A549 (cell line): ENCODE measurements around the gene RET. TPM values are rescaled to one million over a fixed set of nuclear protein-coding genes. Genes with fewer than 3 reads are reported as not detected.

Experiments used
- ATAC-seq, 2 experiments: fragments of 200-7000 bp in 1 of 2; fragments of >200 bp in 1 of 2; cut with Nextera tagmentation in 1 of 2; cut with Tn5 transposase in 1 of 2; 3 replicates each; pipeline versions ENCODE4 v1.8.0 to v1.9.1; 2018 to 2020; ENCODE audit warnings: mild to moderate bottlenecking in 1 of 2, moderate library complexity in 1 of 2
- CTCF ChIA-PET: fragments of 300-600 bp; sonication (Branson Sonifier 250); formaldehyde crosslinking; extraction: SDS; loops from one replicate; lab custom pipeline; 2021; ENCODE audit warnings: antibody characterized with exemption, inconsistent platforms; lab: Yijun Ruan, JAX
- POLR2A ChIA-PET: fragments of 350-600 bp; formaldehyde crosslinking; extraction: SDS; loops from one replicate; lab custom pipeline; 2021; ENCODE audit warnings: antibody characterized with exemption, inconsistent platforms; lab: Yijun Ruan, JAX
- DNase-seq, 2 experiments: peaks; one replicate each; pipeline versions ENCODE4 v3.0.0 to v3.0.0-alpha.2; 2011 to 2016; ENCODE audit warnings: low read depth in 1 of 2, low spot score in 1 of 2
- FAIRE-seq: peaks from 2 replicates; lab custom pipeline; 2011; peaks lifted over from hg19 to GRCh38; lab: Jason Lieb, UNC
- H3K27ac ChIP-seq, 2 experiments: fragments of >200 bp; sonication (Bioruptor Twin); formaldehyde crosslinking; 3 replicates each; pipeline ENCODE4 v1.5.1; 2016 to 2017
- H3K4me1 ChIP-seq: fragments of >200 bp; sonication (Bioruptor Twin); formaldehyde crosslinking; 3 replicates; pipeline ENCODE4 v1.6.1; 2016
- H3K4me2 ChIP-seq: fragments of >200 bp; sonication (Bioruptor Twin); formaldehyde crosslinking; 3 replicates; pipeline ENCODE4 v1.6.1; 2016
- H3K4me3 ChIP-seq: fragments of >200 bp; sonication (Bioruptor Twin); formaldehyde crosslinking; 3 replicates; pipeline ENCODE4 v1.5.1; 2016
- H3K9me3 ChIP-seq: fragments of >200 bp; sonication (Bioruptor Twin); formaldehyde crosslinking; 3 replicates; pipeline ENCODE4 v1.6.1; 2016
- CBX8 ChIP-seq: fragments of 200-600 bp; sonication (generic); IDR thresholded peaks from 2 replicates; pipeline ENCODE4 v1.6.1; 2016
- EP300 ChIP-seq, 2 experiments: fragments of >200 bp; sonication (Bioruptor Twin); formaldehyde crosslinking; IDR thresholded peaks; 2 replicates in 1 of 2; 3 replicates in 1 of 2; pipeline ENCODE4 v1.6.1; 2016 to 2017
- FOSB ChIP-seq: fragments of 250-450 bp; sonication (Bioruptor Pico); IDR thresholded peaks from 2 replicates; pipeline ENCODE4 v1.5.0; 2020; ENCODE audit warnings: mild to moderate bottlenecking, moderate library complexity
- HEYL ChIP-seq: fragments of 250-450 bp; sonication (Bioruptor Pico); IDR thresholded peaks from 2 replicates; pipeline ENCODE4 v1.8.0; 2021; ENCODE audit warnings: mild to moderate bottlenecking, moderate library complexity
- HOXB13 ChIP-seq: fragments of 250-450 bp; sonication (Bioruptor Pico); IDR thresholded peaks from 2 replicates; pipeline ENCODE4 v1.5.0; 2020; ENCODE audit warnings: low read depth, mild to moderate bottlenecking, moderate library complexity
- HOXB5 ChIP-seq: fragments of 250-450 bp; sonication (Bioruptor Pico); IDR thresholded peaks from 2 replicates; pipeline ENCODE4 v1.5.0; 2020; ENCODE audit warnings: mild to moderate bottlenecking, moderate library complexity
- JUN ChIP-seq, 2 experiments: fragments of >200 bp; sonication (Bioruptor Twin); formaldehyde crosslinking; IDR thresholded peaks; 2 replicates in 1 of 2; 3 replicates in 1 of 2; pipeline ENCODE4 v1.6.1; 2016 to 2017
- KDM5A ChIP-seq: fragments of 200-600 bp; sonication (generic); IDR thresholded peaks from 2 replicates; pipeline ENCODE4 v1.6.1; 2016; ENCODE audit warnings: antibody characterized with exemption, mild to moderate bottlenecking
- MAFK ChIP-seq: fragments of 450-650 bp; IDR thresholded peaks from 2 replicates; pipeline ENCODE4 v1.6.1; 2014; ENCODE audit not compliant: partially characterized antibody
- MYC ChIP-seq: IDR thresholded peaks from 2 replicates; pipeline ENCODE4 v1.6.1; 2012; ENCODE audit warnings: mild to moderate bottlenecking, inconsistent platforms, low read length, improper control_type of control experiment, borderline replicate concordance
- NPAS2 ChIP-seq: fragments of 250-450 bp; sonication (Bioruptor Pico); IDR thresholded peaks from 2 replicates; pipeline ENCODE4 v1.8.0; 2022; ENCODE audit warnings: mild to moderate bottlenecking, moderate library complexity, borderline replicate concordance
- PHF8 ChIP-seq: fragments of 200-600 bp; sonication (generic); IDR thresholded peaks from 2 replicates; pipeline ENCODE4 v1.6.1; 2016; ENCODE audit warnings: low read depth, mild to moderate bottlenecking, antibody characterized with exemption, moderate library complexity, borderline replicate concordance
- RCOR1 ChIP-seq: fragments of 150-350 bp; IDR thresholded peaks from 2 replicates; pipeline ENCODE4 v1.6.1; 2014; ENCODE audit warnings: antibody characterized with exemption, low read length, low read depth
- TFCP2L1 ChIP-seq: fragments of 250-450 bp; sonication (Bioruptor Pico); IDR thresholded peaks from 2 replicates; pipeline ENCODE4 v1.5.0; 2021; ENCODE audit warnings: mild to moderate bottlenecking
- ZNF302 ChIP-seq: fragments of 250-450 bp; sonication (Bioruptor Pico); IDR thresholded peaks from 2 replicates; pipeline ENCODE4 v1.9.0; 2021; ENCODE audit warnings: inconsistent platforms, mild to moderate bottlenecking, moderate library complexity
- whole genome bisulfite sequencing: methylation state at CpG from one replicate; pipeline ENCODE4 v1.1.6; 2017; ENCODE audit errors: missing lambda C conversion rate; 5-methylcytosine and 5-hydroxymethylcytosine counted together
- polyA plus RNA-seq, 4 experiments: library from polyadenylated mRNA; depleted of rRNA in 3 of 4; stranded (reverse); fragments of >200 nt; fragmentation: RNase III in 1 of 4; extraction: RNeasy Plus Mini Kit Qiagen cat#74134 plus additional on column Dnase treatment in 1 of 4; gene quantifications; 2 replicates in 3 of 4; 3 replicates in 1 of 4; pipeline ENCODE4 v1.2.3, GENCODE V29; 2011 to 2017
- TF ChIP-seq, protein P1 (sequence below): fragments of 150-350 bp; IDR thresholded peaks from 2 replicates; pipeline ENCODE4 v1.6.1; 2014; ENCODE audit warnings: low read depth, mild to moderate bottlenecking, low read length
- TF ChIP-seq, protein P2 (sequence below): IDR thresholded peaks from 2 replicates; pipeline ENCODE4 v1.6.1; 2012
- TF ChIP-seq, protein P3 (sequence below): fragments of 200-600 bp; sonication (generic); IDR thresholded peaks from 2 replicates; pipeline ENCODE4 v1.6.1; 2016; ENCODE audit warnings: antibody characterized with exemption, mild to moderate bottlenecking, moderate library complexity
- TF ChIP-seq, protein P4 (sequence below): fragments of 250-450 bp; sonication (Bioruptor Pico); IDR thresholded peaks from 2 replicates; pipeline ENCODE4 v1.5.0; 2021; ENCODE audit warnings: mild to moderate bottlenecking, moderate library complexity, borderline replicate concordance

RET gene
- polyA plus RNA-seq, 2 of the 4 experiments (the other 2 are of a cell fraction): 0.08 to 0.41 TPM

DNA sequence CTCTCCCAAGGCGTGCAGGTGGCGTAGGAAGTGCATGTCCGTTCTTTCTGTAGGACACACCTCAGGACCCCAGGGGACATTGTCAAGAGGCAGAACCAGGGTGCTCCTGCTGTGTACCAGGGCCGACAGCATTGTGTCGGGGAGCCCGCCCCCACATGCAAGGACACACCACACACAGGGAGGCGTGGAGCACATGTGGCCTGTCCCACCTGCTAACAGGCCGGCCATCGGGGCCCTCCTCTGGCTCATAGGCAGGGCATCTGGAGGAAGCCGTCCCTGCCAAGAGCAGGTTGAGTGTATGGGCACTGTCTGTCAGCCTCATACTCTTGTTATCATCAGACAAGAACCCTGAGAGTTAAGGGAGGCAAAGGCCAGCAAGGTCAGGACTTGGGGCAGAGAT, 12.7 kb downstream of the RET start:
- Histone ChIP-seq H3K4me3 (no peak overlapping the region), H3K9me3 (no peaks in the 10 kb centered on the region), H3K27ac (no peak overlapping the region), H3K4me2 (no peak overlapping the region), H3K4me1 (no peaks in the 10 kb centered on the region)
- TF ChIP-seq, protein P1, sequence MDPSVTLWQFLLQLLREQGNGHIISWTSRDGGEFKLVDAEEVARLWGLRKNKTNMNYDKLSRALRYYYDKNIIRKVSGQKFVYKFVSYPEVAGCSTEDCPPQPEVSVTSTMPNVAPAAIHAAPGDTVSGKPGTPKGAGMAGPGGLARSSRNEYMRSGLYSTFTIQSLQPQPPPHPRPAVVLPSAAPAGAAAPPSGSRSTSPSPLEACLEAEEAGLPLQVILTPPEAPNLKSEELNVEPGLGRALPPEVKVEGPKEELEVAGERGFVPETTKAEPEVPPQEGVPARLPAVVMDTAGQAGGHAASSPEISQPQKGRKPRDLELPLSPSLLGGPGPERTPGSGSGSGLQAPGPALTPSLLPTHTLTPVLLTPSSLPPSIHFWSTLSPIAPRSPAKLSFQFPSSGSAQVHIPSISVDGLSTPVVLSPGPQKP: no peak
- TF ChIP-seq MYC (no peak), JUN (IDR thresholded peaks at IDR 0.05) (no peak), HOXB13 (CRISPR knock-in tag) (no peak), EP300 (IDR thresholded peaks at IDR 0.05) (no peak), TFCP2L1 (CRISPR knock-in tag) (no peak), CBX8 (no peak), MAFK (no peak), NPAS2 (CRISPR knock-in tag) (no peak), FOSB (no peak), ZNF302 (CRISPR knock-in tag) (no peak), KDM5A (no peak), HEYL (CRISPR knock-in tag) (no peak), HOXB5 (CRISPR knock-in tag) (no peak)
- TF ChIP-seq, protein P2, sequence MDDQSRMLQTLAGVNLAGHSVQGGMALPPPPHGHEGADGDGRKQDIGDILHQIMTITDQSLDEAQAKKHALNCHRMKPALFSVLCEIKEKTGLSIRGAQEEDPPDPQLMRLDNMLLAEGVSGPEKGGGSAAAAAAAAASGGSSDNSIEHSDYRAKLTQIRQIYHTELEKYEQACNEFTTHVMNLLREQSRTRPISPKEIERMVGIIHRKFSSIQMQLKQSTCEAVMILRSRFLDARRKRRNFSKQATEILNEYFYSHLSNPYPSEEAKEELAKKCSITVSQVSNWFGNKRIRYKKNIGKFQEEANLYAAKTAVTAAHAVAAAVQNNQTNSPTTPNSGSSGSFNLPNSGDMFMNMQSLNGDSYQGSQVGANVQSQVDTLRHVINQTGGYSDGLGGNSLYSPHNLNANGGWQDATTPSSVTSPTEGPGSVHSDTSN: no peak
- TF ChIP-seq, protein P3, sequence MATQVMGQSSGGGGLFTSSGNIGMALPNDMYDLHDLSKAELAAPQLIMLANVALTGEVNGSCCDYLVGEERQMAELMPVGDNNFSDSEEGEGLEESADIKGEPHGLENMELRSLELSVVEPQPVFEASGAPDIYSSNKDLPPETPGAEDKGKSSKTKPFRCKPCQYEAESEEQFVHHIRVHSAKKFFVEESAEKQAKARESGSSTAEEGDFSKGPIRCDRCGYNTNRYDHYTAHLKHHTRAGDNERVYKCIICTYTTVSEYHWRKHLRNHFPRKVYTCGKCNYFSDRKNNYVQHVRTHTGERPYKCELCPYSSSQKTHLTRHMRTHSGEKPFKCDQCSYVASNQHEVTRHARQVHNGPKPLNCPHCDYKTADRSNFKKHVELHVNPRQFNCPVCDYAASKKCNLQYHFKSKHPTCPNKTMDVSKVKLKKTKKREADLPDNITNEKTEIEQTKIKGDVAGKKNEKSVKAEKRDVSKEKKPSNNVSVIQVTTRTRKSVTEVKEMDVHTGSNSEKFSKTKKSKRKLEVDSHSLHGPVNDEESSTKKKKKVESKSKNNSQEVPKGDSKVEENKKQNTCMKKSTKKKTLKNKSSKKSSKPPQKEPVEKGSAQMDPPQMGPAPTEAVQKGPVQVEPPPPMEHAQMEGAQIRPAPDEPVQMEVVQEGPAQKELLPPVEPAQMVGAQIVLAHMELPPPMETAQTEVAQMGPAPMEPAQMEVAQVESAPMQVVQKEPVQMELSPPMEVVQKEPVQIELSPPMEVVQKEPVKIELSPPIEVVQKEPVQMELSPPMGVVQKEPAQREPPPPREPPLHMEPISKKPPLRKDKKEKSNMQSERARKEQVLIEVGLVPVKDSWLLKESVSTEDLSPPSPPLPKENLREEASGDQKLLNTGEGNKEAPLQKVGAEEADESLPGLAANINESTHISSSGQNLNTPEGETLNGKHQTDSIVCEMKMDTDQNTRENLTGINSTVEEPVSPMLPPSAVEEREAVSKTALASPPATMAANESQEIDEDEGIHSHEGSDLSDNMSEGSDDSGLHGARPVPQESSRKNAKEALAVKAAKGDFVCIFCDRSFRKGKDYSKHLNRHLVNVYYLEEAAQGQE: no peak
- TF ChIP-seq, protein P4, sequence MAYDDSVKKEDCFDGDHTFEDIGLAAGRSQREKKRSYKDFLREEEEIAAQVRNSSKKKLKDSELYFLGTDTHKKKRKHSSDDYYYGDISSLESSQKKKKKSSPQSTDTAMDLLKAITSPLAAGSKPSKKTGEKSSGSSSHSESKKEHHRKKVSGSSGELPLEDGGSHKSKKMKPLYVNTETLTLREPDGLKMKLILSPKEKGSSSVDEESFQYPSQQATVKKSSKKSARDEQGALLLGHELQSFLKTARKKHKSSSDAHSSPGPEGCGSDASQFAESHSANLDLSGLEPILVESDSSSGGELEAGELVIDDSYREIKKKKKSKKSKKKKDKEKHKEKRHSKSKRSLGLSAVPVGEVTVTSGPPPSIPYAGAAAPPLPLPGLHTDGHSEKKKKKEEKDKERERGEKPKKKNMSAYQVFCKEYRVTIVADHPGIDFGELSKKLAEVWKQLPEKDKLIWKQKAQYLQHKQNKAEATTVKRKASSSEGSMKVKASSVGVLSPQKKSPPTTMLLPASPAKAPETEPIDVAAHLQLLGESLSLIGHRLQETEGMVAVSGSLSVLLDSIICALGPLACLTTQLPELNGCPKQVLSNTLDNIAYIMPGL (CRISPR knock-in tag): no peak
- WGBS: no CpG with 5 or more reads among the region's 10 CpGs
- no peak for ATAC-seq
- ChIA-PET POLR2A (no interaction called here), CTCF (interaction anchor here (1.6 kb wide), 1 partner anchor 11 kb away, joined by 3 read pairs; no protein-coding TSS in a partner anchor)
- no peak for FAIRE-seq
- DNase-seq: no peak

DNA sequence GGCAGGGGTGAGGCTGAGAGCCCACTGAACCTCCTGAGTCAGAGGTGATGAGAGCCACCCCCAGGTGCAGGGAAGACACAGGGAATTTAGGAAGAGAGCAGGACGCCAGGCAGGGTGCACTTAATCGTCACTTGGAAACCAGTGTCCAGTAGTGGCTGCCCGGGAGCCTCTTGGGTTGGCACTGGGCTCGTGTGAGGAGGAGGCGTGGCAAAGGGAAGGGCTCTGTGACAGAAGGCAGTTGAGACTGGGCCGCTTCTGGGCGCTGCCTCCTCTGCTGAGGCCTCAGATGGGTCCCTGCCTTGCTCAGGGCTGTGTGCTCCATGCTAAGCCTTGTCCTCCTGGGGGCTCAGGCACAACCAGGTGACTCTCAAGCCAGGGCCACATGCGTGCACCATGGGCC, 13.3 kb downstream of the RET start:
- no peak for FAIRE-seq

More for the DNA sequence above, 13.3 kb downstream of the RET start:
- DNase-seq (no peak), ATAC-seq (no peak)
- POLR2A ChIA-PET: no interaction called here
- CTCF ChIA-PET: interaction anchor here (1.1 to 1.6 kb wide), 2 partner anchors 11 to 15 kb away, joined by 3 read pairs; no protein-coding TSS in a partner anchor
- Histone ChIP-seq H3K27ac (no peak overlapping the region), H3K9me3 (no peaks in the 10 kb centered on the region), H3K4me1 (no peaks in the 10 kb centered on the region), H3K4me2 (no peak overlapping the region), H3K4me3 (no peak overlapping the region)
- WGBS: 30% methylated on average over 6 of the region's 8 CpGs
- TF ChIP-seq RCOR1: no peak
- TF ChIP-seq PHF8: no peak
- TF ChIP-seq TFCP2L1 (CRISPR knock-in tag): no peak
